GM18868 (cell line): Measurements from ENCODE around the gene IDI1.
A peak's percentile ranks its signal among the peaks of the same experiment; 100 is the strongest.
"Not testable (repeated sequence)": the region's sequence is repeated elsewhere in the genome, so short reads cannot be mapped to it uniquely, and the experiment has no call there.

Experiments used
- ATAC-seq: cut with Tn5 transposase; IDR thresholded peaks from one replicate; pipeline ENCODE4 v1.9.1; 2021; ENCODE audit warnings: mild to moderate bottlenecking, moderate library complexity; ENCODE audit not compliant: unreplicated experiment

The IDI1 gene

DNA sequence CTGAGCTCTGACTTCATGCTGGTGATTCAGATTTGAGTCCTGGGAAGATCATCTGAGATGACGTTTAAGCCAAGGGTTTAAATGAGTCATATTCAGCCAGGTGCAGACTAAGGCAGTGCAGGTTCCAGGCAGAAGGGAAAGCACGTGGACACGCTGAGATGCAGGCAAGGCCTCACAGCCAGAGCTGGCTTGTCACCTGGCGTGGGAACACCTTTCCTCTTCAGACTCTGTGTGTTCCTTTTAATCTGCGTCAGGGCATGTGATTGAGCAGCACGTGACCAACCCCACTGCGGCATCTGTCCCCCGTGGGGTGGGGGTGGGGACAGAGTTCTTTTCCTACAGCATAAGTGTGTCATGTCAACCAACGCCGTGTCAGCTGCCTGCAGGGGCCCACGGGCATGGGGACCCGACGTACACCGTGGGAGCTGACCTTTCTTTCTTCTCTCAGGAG, 12.6 kb downstream of the IDI1 start:
- peak; percentile 95 for ATAC-seq

GRCh38 chr10:1035201-1035600, 13.7 kb downstream of the IDI1 start:
- no peak for ATAC-seq

DNA sequence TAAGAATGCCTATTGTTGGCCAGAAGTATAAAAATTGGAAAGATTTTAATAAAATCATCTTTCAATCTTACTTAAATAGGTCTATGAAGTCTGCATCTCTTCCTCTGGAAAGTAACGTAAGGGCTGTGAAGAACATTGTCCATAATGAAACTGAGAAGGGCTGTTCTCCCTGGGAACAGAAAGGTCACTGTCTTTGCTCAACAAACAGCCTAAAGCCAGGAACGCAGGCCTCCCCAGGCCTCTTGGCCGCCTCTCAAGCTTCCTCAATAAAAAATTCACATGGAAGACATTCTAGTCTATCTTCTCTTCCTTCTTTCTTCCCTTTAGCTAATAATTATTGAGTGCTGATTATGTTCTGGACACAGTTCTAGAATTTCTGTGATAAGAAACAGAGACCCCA, 14.2 kb downstream of the IDI1 start:
- ATAC-seq = no peak

GRCh38 chr10:1033601-1034000, 15.3 kb downstream of the IDI1 start:
- no peak for ATAC-seq

DNA sequence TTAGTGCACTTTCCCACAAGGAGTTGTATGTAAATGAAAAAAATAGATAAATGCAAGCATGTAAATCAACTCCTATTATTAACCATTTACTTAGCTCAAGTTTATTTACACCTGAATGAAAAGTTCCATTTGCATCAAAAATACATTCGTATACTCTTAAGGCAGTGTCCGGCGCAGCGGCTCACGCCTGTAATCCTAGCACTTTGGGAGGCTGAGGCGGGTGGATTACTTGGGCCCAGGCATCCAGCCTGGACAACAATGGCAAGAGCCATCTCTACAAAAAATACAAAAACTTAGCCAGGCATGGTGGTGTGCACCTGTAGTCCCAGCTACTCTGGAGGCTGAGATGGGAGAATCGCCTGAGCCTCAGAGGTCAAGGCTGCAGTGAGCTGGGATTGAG, 19.1 kb downstream of the IDI1 start:
- ATAC-seq = no peak

GRCh38 chr10:1026578-1026977, 22.3 kb downstream of the IDI1 start:
- no peak for ATAC-seq

GRCh38 chr10:1025683-1026082, 23.2 kb downstream of the IDI1 start, which contains the start of gene IDI2:
IDI2 (minus strand) TSS chr10:1025859; CDS start chr10:1024723, 1,136 bp downstream.
- no peak for ATAC-seq

DNA sequence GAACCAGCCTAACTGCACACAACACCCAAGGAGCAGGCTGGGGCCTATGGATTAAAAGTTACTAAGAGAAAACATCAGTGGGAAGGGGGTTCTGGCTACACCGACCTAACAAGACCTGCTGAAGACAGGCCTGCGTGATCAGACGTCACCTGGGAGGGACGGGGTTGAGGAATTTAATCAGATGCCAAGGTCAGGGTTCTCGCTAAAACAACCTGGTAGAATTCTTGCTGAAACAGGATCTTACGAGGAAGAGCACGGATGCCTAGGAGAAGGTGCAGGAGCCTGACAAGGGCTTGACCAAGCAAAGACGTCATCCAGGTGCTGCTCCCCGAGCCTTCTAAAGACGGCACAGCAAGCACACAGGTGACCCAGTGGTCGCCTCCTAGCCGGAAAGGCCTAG, 24.8 kb downstream of the IDI1 start:
- no peak for ATAC-seq

DNA sequence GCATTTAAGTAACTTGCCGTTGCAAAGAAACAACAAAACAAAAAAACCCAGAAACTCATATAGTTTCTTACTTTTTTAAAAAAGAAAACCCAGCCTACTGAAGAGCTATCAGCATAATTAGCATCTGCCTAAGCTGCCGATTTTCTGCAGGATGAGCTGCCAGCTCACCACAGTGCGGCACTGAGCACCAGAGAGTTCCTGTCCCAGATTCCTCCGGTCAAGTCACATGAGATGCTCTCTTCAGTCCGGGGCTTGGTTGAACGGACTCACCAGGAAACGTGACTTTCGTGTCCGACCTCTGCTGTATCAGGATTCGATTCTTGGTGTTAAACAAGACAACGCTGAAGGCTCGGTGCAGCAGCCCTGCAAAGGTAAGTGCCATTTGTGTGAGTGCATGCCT, 26.5 kb downstream of the IDI1 start:
- ATAC-seq = no peak

- ATAC-seq = no peak
Measured at GRCh38 chr10:1020958-1021357, 28.0 kb downstream of the IDI1 start.

- ATAC-seq = no peak
Measured at GRCh38 chr10:1020460-1020859, 28.5 kb downstream of the IDI1 start.

DNA sequence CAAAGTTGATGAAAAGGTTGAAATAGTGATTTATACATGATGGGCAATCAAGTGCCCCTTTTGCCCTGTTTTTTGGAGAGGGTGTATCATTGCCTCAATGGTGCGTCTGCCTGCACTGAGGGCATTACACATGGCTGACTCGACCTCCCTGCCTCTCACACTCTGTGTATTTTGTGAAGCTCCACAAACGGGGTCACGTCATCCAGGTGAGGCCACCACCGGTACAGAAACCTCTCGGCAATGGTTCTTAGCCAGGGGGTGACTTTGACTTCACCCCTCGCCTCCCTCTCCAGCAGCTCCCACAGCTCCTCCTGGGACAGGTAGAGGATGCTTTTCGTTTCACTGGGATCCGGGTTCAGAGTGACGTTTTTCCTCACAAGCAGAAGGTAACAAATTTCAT, 29.6 kb downstream of the IDI1 start:
- no peak for ATAC-seq

GRCh38 chr10:1015688-1016087, 33.2 kb downstream of the IDI1 start:
- no peak for ATAC-seq

- no peak for ATAC-seq
Measured at GRCh38 chr10:1011696-1012095, 37.2 kb downstream of the IDI1 start.

DNA sequence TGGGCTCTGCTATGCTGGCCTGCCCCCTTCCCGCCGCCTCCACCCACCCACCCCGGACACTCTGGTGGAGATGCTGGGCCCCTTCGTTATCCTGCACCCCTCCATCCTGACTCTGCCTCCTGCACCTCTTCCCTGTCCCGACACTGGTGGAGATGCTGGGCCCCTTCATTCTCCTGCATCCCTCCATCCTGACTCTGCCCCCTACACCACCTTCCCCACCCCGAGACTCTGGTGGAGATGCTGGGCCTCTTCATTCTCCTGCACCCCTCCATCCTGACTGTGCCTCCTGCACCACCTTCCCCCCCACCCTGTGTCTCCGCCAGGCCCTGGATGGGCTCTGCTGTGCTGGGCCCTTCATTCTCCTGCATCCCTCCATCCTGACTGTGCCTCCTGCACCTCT, 38.2 kb downstream of the IDI1 start:
- no peak for ATAC-seq

DNA sequence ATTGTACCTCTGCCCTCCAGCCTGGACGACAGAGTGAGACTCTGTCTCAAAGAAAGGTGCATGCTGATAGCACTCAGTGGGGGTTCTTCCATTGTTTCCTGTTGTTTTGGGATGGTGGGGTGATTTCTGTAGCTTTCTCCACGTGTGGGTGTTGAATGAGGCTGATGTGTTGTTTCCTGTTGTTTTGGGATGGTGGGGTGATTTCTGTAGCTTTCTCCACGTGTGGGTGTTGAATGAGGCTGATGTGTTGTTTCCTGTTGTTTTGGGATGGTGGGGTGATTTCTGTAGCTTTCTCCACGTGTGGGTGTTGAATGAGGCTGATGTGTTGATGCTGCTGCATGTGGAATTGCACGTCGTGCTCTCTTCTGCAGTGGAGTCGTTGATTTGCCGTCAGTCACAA, 39.0 kb downstream of the IDI1 start:
- ATAC-seq = not testable (repeated sequence)

GRCh38 chr10:1009071-1009494, 39.8 kb downstream of the IDI1 start:
- ATAC-seq = no peak

GRCh38 chr10:1007583-1007982, 41.3 kb downstream of the IDI1 start:
- ATAC-seq = no peak

DNA sequence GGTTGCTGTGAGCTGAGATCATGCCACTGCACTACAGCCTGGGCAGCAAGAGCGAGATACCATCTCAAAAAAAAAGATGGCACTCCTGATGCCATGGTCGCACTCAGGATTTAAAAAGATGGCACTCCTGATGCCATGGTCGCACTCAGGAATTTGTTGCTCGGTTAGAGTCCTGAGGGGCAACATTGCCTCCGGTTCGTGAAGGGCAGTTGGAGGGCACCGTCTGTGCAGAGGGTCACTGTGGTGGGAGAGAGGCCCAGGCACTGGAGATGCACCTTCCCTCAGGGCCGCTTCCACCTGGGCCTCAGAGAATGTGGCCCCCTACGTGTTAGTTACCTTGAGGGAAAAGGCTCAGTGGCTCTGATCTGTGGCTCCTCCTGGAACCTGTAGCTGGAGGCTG, 42.3 kb downstream of the IDI1 start:
- no peak for ATAC-seq

DNA sequence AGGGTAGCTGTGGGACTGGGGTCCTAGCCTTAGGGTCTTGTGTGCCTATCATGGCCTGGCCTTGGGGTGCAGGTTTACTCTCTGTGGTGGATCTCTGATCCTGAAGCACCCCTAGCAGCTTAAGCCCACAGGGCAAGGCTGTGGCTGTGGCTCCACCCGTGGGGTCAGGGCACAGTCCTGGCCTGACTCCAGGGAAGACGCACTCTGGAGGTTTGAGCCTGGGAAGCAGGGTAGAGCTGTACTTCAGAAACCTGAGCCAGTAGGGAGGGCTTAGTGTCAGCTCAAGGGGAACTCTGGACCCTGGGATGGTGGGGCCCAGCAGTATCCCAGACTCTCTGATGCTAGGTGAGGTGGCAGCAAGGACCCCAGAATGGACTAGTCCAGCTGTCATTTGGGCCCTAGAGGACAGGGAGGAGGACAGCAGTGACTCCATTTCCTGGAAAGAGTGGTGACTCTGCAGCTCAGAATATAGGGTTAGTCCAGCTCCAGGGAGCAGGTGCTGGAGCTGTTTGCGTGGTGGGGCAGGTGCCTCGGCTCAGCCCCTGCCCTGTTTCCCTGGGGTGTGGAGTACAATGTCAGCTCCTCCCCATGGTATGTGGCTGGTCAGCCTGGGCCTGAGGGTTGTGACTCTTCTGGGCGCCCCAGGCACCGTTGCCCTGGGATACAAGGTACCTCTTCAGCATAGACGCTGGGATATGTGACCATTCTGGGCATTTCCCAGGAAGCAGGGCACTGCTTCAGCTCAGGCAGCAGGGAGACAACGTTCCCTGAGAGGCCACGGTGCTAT, 44.8 kb downstream of the IDI1 start:
- ATAC-seq = no peak

- no peak for ATAC-seq
Measured at GRCh38 chr10:1002425-1003006, 46.4 kb downstream of the IDI1 start.

GRCh38 chr10:997266-998022, 51.5 kb downstream of the IDI1 start:
- no peak for ATAC-seq
